ENCODE data around the gene FTO.

GRCh38 chr16:54067322-54068065 lies 363.5 kb downstream of the FTO start:
- TF ChIP-seq GATA2 (IDR thresholded peaks at IDR 0.05; ENCODE audit: low read depth, low read length) (no peak), GATA3 (IDR thresholded peaks at IDR 0.05; ENCODE audit: low read depth, low read length) (no peak)
